Prostate gland (tissue), 2 donors: ENCODE results near the gene RELT. TPM values are rescaled to one million over a fixed set of nuclear protein-coding genes. Genes with fewer than 3 reads are reported as not detected.

Experiments used
- DNase-seq: peaks from one replicate; pipeline ENCODE4 v3.0.0-alpha.2; 2019; ENCODE audit warnings: low spot score
- H3K27ac ChIP-seq, 2 donors: fragments of 200-600 bp; sonication (generic); 2 replicates each; pipeline ENCODE4 v1.5.1; 2017 to 2019
- H3K27me3 ChIP-seq: fragments of 200-600 bp; sonication (generic); replicated peaks from 2 replicates; pipeline ENCODE4 v1.5.1; 2019; ENCODE audit not compliant: insufficient read depth
- H3K36me3 ChIP-seq, 2 donors: fragments of 200-600 bp; sonication (generic); 1 replicate in 1 of 2; 2 replicates in 1 of 2; pipeline versions ENCODE4 v1.5.1 to v1.8.1; 2017 to 2019
- H3K4me1 ChIP-seq: fragments of 200-600 bp; sonication (generic); replicated peaks from 2 replicates; pipeline ENCODE4 v1.5.1; 2019
- H3K4me3 ChIP-seq, 2 donors: fragments of 200-600 bp; sonication (generic); 2 replicates each; pipeline ENCODE4 v1.5.1; 2017 to 2019
- H3K9me3 ChIP-seq: fragments of 200-600 bp; sonication (generic); 2 replicates; pipeline ENCODE4 v1.5.1; 2017
- CTCF ChIP-seq, 4 experiments: fragments of 200-600 bp in 2 of 4; fragments of 450-650 bp in 2 of 4; sonication (generic) in 2 of 4; IDR thresholded peaks; 1 replicate in 3 of 4; 2 replicates in 1 of 4; pipeline ENCODE4 v1.5.1; 2016 to 2019; ENCODE audit warnings: antibody characterized with exemption in 4 of 4, mild to moderate bottlenecking in 2 of 4, moderate library complexity in 2 of 4
- POLR2A ChIP-seq: fragments of 450-650 bp; IDR thresholded peaks from one replicate; pipeline ENCODE4 v1.6.1; 2016; ENCODE audit warnings: antibody characterized with exemption, mild to moderate bottlenecking
- POLR2AphosphoS5 ChIP-seq: sonication (generic); formaldehyde crosslinking; IDR thresholded peaks from one replicate; pipeline ENCODE4 v1.6.1; 2017; ENCODE audit warnings: antibody characterized with exemption
- WGBS: methylation state at CpG from one replicate; pipeline ENCODE4 v1.1.5; 2018; 5-methylcytosine and 5-hydroxymethylcytosine counted together
- intact Hi-C: fragments of 100-400 bp; cut with DNase I; formaldehyde crosslinking; loops from one replicate; pipeline ENCODE4 v1.14.2; 2022
- total RNA-seq, 2 donors: library from RNA; depleted of rRNA; stranded (reverse); fragments of >200 nt; gene quantifications; one replicate each; pipeline ENCODE4 v1.1.0, GENCODE V29; 2016

Gene RELT
- total RNA-seq, 2 donors from 2014 or later, result 0.96 to 10.3 TPM

DNA sequence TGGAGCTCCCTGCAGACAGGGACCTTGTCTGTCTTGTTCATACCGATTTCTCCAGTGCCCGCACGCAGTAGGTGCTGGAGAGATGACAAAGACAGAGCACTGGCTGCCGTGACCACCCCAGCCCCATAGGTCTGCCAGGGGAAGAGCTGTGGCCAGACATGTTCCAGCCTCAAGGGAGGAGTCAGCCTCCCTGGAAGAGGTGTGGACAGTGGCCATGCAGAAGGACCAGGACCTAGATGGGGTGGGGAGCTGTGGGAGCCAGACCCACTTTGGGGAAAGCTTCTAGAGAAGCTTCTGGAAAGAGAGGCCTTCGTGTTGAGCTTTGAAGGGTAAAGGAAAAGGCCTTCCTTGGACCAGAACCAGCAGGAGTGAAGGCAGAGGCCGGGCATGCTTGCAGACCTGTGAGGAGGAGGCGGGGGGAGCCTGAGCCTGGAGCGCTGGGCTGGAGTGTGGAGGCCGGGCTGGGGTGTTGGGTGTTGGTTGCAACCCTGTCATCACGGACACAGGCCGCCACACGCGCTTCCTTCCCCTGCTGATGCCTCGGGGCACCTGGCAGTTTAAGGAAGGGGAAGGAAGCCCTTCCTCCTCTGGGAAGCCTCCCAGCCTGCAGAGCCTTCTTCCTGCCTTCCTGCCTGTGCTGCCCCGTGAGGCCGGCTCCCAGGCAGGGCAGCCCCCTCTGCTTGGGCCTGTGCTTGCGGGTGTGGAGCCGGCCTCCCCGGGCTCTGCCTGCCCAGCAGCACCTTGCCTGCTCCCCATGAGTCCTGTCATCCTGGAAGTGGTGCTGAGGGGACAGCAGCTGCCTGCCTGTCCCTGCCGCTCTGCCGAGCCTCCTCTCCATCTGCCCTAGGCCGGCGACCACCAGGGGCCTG, 12.3 kb downstream of the RELT start:
- Histone ChIP-seq H3K4me1 (no peaks in the 10 kb centered on the region), H3K9me3 (no peaks in the 10 kb centered on the region), H3K36me3 (no peaks in the 10 kb centered on the region), H3K4me3 (no peak overlapping the region), H3K27ac (no peak overlapping the region), H3K27me3 (no peaks in the 10 kb centered on the region)
- intact Hi-C loops, result no loop called here
- WGBS, result 74% methylated on average over 14 of the region's 23 CpGs
- TF ChIP-seq POLR2A (no peak), POLR2AphosphoS5 (no peak), CTCF (IDR thresholded peaks at IDR 0.05) (no peak)
- DNase-seq, result no peak

DNA sequence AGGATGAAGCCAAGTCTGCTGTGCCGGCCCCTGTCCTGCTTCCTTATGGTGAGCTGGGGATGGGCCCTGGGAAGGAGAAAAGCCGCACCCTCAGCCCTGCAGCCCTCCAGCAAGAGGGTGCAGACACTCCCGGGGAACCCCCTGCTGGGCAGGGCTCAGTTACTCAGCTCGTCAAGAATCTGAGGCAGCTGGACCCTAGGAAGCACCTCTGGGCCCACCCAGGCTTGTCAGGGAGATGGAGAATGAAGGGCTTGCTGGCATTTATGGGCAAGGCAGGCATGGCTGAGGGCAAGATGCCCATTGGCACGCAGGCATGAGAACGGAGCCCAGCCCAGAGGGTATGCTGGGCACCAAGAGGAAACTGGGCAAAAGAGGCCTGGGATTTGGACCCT, 12.9 kb downstream of the RELT start:
- intact Hi-C loops, result no loop called here
- WGBS, result 91% methylated on average over 4 of the region's 6 CpGs

DNA sequence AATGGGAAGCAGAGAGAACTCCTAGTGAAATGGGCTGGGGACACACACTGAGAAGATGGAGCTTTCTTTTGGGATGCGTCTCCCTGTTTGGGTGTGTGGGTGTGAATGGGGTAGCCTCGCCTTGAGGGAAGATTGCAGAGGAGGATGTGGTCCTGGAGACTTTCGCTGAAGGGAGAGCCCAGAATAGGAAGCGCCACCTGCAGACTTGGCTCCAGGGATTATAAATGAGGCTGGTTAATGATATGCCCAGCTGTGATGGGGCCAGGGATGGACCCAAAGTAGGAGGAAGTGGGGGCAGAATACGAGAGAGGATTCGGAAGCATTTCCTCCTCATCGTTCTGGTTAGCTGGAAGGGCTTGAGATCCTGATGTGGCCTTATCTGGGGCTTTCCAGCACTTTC, 13.7 kb downstream of the RELT start:
- H3K36me3 ChIP-seq, result no peaks in the 10 kb centered on the region
- H3K27ac ChIP-seq, result no peak overlapping the region
- intact Hi-C loops, result loop anchor here (5.0 kb wide), 2 partner anchors 38 to 83 kb away; partner anchors contain the start of gene ARHGEF17
- no peaks in the 10 kb centered on the region for H3K4me1 ChIP-seq
- no peaks in the 10 kb centered on the region for H3K9me3 ChIP-seq
- WGBS, result 88% methylated on average over 7 of the region's 7 CpGs
- no peak for DNase-seq
- H3K4me3 ChIP-seq, result no peak overlapping the region
- H3K27me3 ChIP-seq, result no peaks in the 10 kb centered on the region
- TF ChIP-seq POLR2A (no peak), CTCF (IDR thresholded peaks at IDR 0.05) (no peak), POLR2AphosphoS5 (no peak)

More for the DNA sequence above, 12.9 kb downstream of the RELT start:
- Histone ChIP-seq H3K4me3 (no peak overlapping the region), H3K27ac (no peak overlapping the region), H3K9me3 (no peaks in the 10 kb centered on the region), H3K27me3 (no peaks in the 10 kb centered on the region), H3K36me3 (no peaks in the 10 kb centered on the region), H3K4me1 (no peaks in the 10 kb centered on the region)
- no peak for TF ChIP-seq POLR2A
- TF ChIP-seq CTCF (IDR thresholded peaks at IDR 0.05), result no peak
- TF ChIP-seq POLR2AphosphoS5, result no peak
- DNase-seq, result no peak

- no peaks in the 10 kb centered on the region for H3K27me3 ChIP-seq
- H3K4me1 ChIP-seq, result no peaks in the 10 kb centered on the region
- no peak for DNase-seq
- no peak for TF ChIP-seq POLR2AphosphoS5
- no peak for TF ChIP-seq POLR2A
- TF ChIP-seq CTCF (IDR thresholded peaks at IDR 0.05), result no peak
- H3K27ac ChIP-seq, result no peak overlapping the region
- H3K9me3 ChIP-seq, result no peaks in the 10 kb centered on the region
- H3K36me3 ChIP-seq, result no peaks in the 10 kb centered on the region
- no peak overlapping the region for H3K4me3 ChIP-seq
- WGBS, result 92% methylated on average over 12 of the region's 12 CpGs
- intact Hi-C loops, result loop anchor here (5.0 kb wide), 2 partner anchors 39 to 84 kb away; partner anchors contain the start of gene ARHGEF17
Observed at GRCh38 chr11:73390601-73391565, 14.7 kb downstream of the RELT start.
